Fibroblast of the aortic adventitia (primary cell): Measurements from ENCODE around the gene LMO7. TPM values are rescaled to one million over a fixed set of nuclear protein-coding genes. Genes with fewer than 3 reads are reported as not detected.
"Not testable (repeated sequence)": the region's sequence is repeated elsewhere in the genome, so short reads cannot be mapped to it uniquely, and the experiment has no call there.

Experiments
- DNase-seq: peaks from one replicate; pipeline ENCODE4 v3.0.0-alpha.2; 2010; ENCODE audit warnings: low read depth
- H3K4me3 ChIP-seq: 2 replicates; pipeline ENCODE4 v1.5.1; 2011; ENCODE audit warnings: low read depth, mild to moderate bottlenecking, control low read depth, low read length, moderate library complexity
- total RNA-seq: library from RNA; depleted of rRNA; stranded (reverse); fragments of >200 nt; gene quantifications from 2 replicates; pipeline ENCODE4 v1.2.3, GENCODE V29; 2012; ENCODE audit warnings: low replicate concordance
- TF ChIP-seq, protein P1 (sequence below): IDR thresholded peaks from 2 replicates; pipeline ENCODE4 v1.5.1; 2011; ENCODE audit warnings: mild to moderate bottlenecking, low read length, control low read depth, inconsistent platforms; ENCODE audit not compliant: insufficient read depth

LMO7 gene
- total RNA-seq, 1 donor, result 221 TPM

DNA sequence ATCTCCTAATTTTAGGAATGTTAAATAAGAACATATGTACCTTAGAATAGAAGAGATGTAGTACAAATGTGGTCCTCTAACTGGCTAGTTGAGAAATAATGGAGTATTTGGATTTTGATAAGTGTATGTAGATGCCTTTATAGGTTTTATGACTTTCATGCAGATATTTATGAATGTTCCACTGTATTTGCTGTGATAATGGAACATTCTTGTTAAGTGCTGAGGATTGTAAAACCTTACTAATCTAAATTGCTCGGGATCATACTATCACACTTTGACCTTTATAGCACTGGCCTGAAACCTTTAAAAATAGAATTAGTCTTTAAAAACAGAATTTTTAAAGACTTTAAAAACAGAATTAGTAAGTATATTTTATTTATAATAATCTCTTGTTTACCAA lies 135.1 kb downstream of the LMO7 start:
- TF ChIP-seq, protein P1, sequence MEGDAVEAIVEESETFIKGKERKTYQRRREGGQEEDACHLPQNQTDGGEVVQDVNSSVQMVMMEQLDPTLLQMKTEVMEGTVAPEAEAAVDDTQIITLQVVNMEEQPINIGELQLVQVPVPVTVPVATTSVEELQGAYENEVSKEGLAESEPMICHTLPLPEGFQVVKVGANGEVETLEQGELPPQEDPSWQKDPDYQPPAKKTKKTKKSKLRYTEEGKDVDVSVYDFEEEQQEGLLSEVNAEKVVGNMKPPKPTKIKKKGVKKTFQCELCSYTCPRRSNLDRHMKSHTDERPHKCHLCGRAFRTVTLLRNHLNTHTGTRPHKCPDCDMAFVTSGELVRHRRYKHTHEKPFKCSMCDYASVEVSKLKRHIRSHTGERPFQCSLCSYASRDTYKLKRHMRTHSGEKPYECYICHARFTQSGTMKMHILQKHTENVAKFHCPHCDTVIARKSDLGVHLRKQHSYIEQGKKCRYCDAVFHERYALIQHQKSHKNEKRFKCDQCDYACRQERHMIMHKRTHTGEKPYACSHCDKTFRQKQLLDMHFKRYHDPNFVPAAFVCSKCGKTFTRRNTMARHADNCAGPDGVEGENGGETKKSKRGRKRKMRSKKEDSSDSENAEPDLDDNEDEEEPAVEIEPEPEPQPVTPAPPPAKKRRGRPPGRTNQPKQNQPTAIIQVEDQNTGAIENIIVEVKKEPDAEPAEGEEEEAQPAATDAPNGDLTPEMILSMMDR, result no peak
- no peak for DNase-seq
- no peak overlapping the region for H3K4me3 ChIP-seq

DNA sequence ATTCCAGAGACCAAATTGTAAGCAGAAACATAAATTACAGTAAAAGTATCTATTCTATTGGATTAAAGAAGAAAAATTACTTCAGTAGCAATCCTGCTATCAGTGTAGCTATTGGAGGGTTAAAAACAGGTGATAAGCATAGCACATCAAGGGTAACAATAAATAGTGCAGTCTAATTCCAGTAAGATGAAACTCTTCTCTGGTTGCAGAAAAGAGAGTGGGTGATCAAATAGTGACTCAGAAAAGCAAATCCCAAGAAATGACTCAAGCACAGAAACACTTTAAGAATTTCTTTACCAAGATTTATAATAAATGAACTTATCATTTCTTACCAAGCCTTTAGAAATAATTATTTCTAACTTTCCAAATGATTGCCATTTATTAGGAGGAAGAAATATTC lies 135.7 kb downstream of the LMO7 start:
- no peak overlapping the region for H3K4me3 ChIP-seq
- TF ChIP-seq, protein P1, result no peak
- peak; percentile 85 for DNase-seq

DNA sequence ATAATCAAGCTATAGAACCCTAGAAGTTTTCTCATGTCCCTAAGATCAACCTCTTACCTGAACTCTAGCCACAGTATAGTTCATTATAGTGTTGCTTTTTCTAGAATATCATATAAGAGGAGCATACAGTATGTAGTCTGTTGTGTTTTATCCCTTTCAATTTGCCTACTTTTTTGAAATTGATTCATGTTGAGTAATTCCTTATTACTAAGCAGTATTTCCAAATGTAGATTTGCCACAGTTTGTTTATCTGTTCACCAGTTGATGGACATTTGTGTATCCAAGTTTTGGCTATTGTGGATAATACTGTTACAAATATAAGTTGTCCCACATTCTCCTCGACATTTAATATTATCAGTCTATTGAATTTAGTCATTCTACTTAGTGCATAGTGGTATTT lies 138.0 kb downstream of the LMO7 start:
- no peak for DNase-seq
- TF ChIP-seq, protein P1, result no peak
- no peak overlapping the region for H3K4me3 ChIP-seq

DNA sequence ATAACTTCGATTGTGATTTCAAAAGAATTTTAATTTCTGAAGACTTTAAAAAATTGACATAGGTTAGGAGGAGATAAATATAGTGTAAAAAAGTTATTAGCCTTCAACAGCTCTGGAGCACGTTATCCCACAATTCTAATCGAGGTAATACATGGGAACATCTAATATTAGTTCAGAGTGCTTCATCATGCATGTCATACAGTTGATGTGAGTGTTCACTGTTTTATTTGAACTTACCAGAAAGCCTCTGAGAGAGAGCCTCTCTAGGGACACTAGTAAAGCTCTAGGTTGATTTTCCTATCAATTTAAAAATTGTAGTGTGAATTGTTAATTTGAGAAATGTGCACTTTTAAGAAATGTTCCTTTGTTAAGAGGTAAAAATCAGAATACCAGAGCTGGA lies 140.4 kb downstream of the LMO7 start:
- TF ChIP-seq, protein P1, result no peak
- no peak overlapping the region for H3K4me3 ChIP-seq
- DNase-seq, result no peak

DNA sequence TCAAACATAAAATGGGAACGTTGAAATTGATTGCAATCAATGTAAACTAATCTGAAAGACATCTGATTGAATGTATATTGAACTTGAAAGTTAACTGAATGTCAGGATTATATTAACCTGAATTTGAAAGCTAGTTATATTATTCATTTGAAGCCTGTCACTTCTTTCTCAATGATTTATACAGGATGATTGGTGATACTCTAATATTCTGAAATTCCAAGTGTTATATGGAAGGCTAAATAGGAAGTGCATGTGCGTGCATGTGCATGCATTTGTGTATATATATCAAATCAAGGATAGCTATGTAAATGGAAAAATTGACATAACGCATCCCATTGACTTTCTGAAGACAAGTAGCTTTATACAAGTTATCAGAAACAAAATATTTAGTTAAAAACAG lies 143.3 kb downstream of the LMO7 start:
- TF ChIP-seq, protein P1, result no peak
- no peak overlapping the region for H3K4me3 ChIP-seq
- DNase-seq, result no peak

DNA sequence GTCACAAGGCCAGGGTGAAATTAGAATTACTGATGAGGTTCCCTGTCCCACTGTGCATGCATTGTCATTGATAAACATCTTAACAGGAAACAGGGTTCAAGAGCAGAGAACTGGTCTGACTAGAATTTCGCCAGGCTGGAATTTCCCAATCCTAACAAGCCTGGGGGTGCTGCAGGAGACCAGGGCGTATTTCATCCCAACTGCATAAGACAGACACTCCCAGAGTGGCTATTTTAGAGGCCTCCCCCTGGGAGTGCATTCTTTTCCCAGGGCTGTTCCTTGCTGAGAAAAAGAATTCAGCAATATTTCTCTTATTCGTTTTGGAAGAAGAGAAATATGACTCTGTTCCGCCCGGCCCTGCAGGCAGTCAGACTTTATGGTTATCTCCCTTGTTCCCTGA lies 144.0 kb downstream of the LMO7 start:
- DNase-seq, result not testable (repeated sequence)

DNA sequence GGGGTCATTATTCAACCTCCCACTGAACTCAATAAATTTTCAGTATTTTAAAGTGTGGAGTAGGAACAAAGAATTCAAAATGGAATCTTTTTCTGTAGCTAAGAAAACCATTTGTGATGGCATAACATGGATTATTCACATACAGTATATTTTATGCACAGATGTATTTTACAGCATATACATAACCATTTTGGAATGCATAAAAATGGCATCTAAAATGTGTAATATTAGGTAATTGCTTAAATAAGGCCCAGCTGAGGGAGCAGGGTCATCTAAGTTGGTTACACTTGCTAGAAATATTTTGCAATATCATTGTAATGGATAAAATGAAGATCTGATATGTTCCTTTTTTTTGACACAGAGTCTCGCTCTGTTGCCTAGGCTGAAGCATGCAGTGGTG lies 146.9 kb downstream of the LMO7 start:
- TF ChIP-seq, protein P1, result no peak
- no peak overlapping the region for H3K4me3 ChIP-seq
- DNase-seq, result no peak

More for the DNA sequence above, 144.0 kb downstream of the LMO7 start:
- H3K4me3 ChIP-seq, result not testable (repeated sequence)
